Measurements from ENCODE around the gene ANKS1B. TPM values are rescaled to one million over a fixed set of nuclear protein-coding genes. Genes with fewer than 3 reads are reported as not detected.

Gene ANKS1B
- total RNA-seq, 1 donor from 2014 or later, result 65.5 TPM

- DNase-seq (ENCODE audit: low spot score), result peak; percentile 81
Observed at GRCh38 chr12:98821866-98822265, 1162.9 kb downstream of the ANKS1B start.

GRCh38 chr12:98821232-98821631 is 1163.5 kb downstream of the ANKS1B start:
- peak; percentile 49 for DNase-seq (ENCODE audit: low spot score)

GRCh38 chr12:98819821-98820404 is 1164.8 kb downstream of the ANKS1B start:
- DNase-seq (ENCODE audit: low spot score), result peak; percentile 81

GRCh38 chr12:98819071-98819470 is 1165.7 kb downstream of the ANKS1B start:
- peak; percentile 92 for DNase-seq (ENCODE audit: low spot score)

- no peak for DNase-seq (ENCODE audit: low spot score)
Observed at GRCh38 chr12:98818239-98818638, 1166.5 kb downstream of the ANKS1B start.

- no peak for DNase-seq (ENCODE audit: low spot score)
Observed at GRCh38 chr12:98817742-98818141, 1167.0 kb downstream of the ANKS1B start.

- no peak for DNase-seq (ENCODE audit: low spot score)
Observed at GRCh38 chr12:98816720-98817119, 1168.0 kb downstream of the ANKS1B start.

GRCh38 chr12:98814254-98814653 is 1170.5 kb downstream of the ANKS1B start:
- no peak for DNase-seq (ENCODE audit: low spot score)

GRCh38 chr12:98812225-98812624 is 1172.5 kb downstream of the ANKS1B start:
- no peak for DNase-seq (ENCODE audit: low spot score)

GRCh38 chr12:98808243-98808875 is 1176.4 kb downstream of the ANKS1B start:
- DNase-seq (ENCODE audit: low spot score), result peak; percentile 69

- DNase-seq (ENCODE audit: low spot score), result no peak
Observed at GRCh38 chr12:98807187-98807586, 1177.5 kb downstream of the ANKS1B start.

GRCh38 chr12:98803468-98804209 is 1181.1 kb downstream of the ANKS1B start:
- peak; percentile 51 for DNase-seq (ENCODE audit: low spot score)

GRCh38 chr12:98799822-98800221 is 1184.9 kb downstream of the ANKS1B start:
- no peak for DNase-seq (ENCODE audit: low spot score)

- no peak for DNase-seq (ENCODE audit: low spot score)
Observed at GRCh38 chr12:98799146-98799810, 1185.5 kb downstream of the ANKS1B start.

GRCh38 chr12:98797200-98797599 is 1187.5 kb downstream of the ANKS1B start:
- DNase-seq (ENCODE audit: low spot score), result no peak

GRCh38 chr12:98796745-98797144 is 1188.0 kb downstream of the ANKS1B start:
- DNase-seq (ENCODE audit: low spot score), result no peak

GRCh38 chr12:98793121-98793520 is 1191.6 kb downstream of the ANKS1B start:
- DNase-seq (ENCODE audit: low spot score), result no peak

GRCh38 chr12:98791406-98791805 is 1193.3 kb downstream of the ANKS1B start:
- no peak for DNase-seq (ENCODE audit: low spot score)

- DNase-seq (ENCODE audit: low spot score), result peak; percentile 61
Observed at GRCh38 chr12:98788396-98788795, 1196.3 kb downstream of the ANKS1B start.

- DNase-seq (ENCODE audit: low spot score), result peak; percentile 67
Observed at GRCh38 chr12:98786653-98787052, 1198.1 kb downstream of the ANKS1B start.

GRCh38 chr12:98783420-98783819 is 1201.3 kb downstream of the ANKS1B start:
- no peak for DNase-seq (ENCODE audit: low spot score)

GRCh38 chr12:98780261-98780660 is 1204.5 kb downstream of the ANKS1B start:
- DNase-seq (ENCODE audit: low spot score), result no peak
